ENCODE data around the gene MAP3K15.
A peak's percentile ranks its signal among the peaks of the same experiment; 100 is the strongest.

The MAP3K15 gene

GRCh38 chrX:19514791-19515614, at the start of gene MAP3K15:
Gene MAP3K15 (minus strand): TSS chrX:19515508. CDS start chrX:19515261, 247 bp downstream.
- no peaks in the 10 kb centered on the region for H3K36me3 ChIP-seq (ENCODE audit: control insufficient read depth, insufficient read depth, low read length, severe bottlenecking)
- DNase-seq (ENCODE audit: low read depth), result peak; percentile 40
- H3K9ac ChIP-seq (ENCODE audit: low read length), result no peak within 1 kb of the TSS
- no peaks in the 10 kb centered on the region for H3K4me1 ChIP-seq (ENCODE audit: control insufficient read depth, insufficient read depth, low read length)
- H3K4me3 ChIP-seq (ENCODE audit: low read length), result no peak within 1 kb of the TSS
- peaks cover 13% of the 10 kb centered on the region for H3K9me3 ChIP-seq (ENCODE audit: control insufficient read depth, low read length)
- H3K27me3 ChIP-seq (replicated peaks; ENCODE audit: control insufficient read depth, insufficient read depth, low read length), result peaks cover 19% of the 10 kb centered on the region

GRCh38 chrX:19564606-19565005, 49.3 kb upstream of the MAP3K15 start:
- Histone ChIP-seq H3K36me3 (ENCODE audit: control insufficient read depth, insufficient read depth, low read length, severe bottlenecking) (peaks cover 3% of the 10 kb centered on the region), H3K9ac (ENCODE audit: low read length) (no peak overlapping the region), H3K4me3 (ENCODE audit: low read length) (no peak overlapping the region), H3K4me1 (ENCODE audit: control insufficient read depth, insufficient read depth, low read length) (peaks cover 19% of the 10 kb centered on the region), H3K9me3 (ENCODE audit: control insufficient read depth, low read length) (no peaks in the 10 kb centered on the region), H3K27me3 (replicated peaks; ENCODE audit: control insufficient read depth, insufficient read depth, low read length) (no peaks in the 10 kb centered on the region)
- no peak for DNase-seq (ENCODE audit: low read depth)

GRCh38 chrX:19563746-19564145, 48.4 kb upstream of the MAP3K15 start:
- Histone ChIP-seq H3K4me1 (ENCODE audit: control insufficient read depth, insufficient read depth, low read length) (peaks cover 19% of the 10 kb centered on the region), H3K4me3 (ENCODE audit: low read length) (no peak overlapping the region), H3K9ac (ENCODE audit: low read length) (no peak overlapping the region), H3K27me3 (replicated peaks; ENCODE audit: control insufficient read depth, insufficient read depth, low read length) (no peaks in the 10 kb centered on the region), H3K36me3 (ENCODE audit: control insufficient read depth, insufficient read depth, low read length, severe bottlenecking) (peaks cover 3% of the 10 kb centered on the region), H3K9me3 (ENCODE audit: control insufficient read depth, low read length) (no peaks in the 10 kb centered on the region)
- no peak for DNase-seq (ENCODE audit: low read depth)

- no peak for DNase-seq (ENCODE audit: low read depth)
- H3K9ac ChIP-seq (ENCODE audit: low read length), result no peak overlapping the region
- H3K36me3 ChIP-seq (ENCODE audit: control insufficient read depth, insufficient read depth, low read length, severe bottlenecking), result peaks cover 3% of the 10 kb centered on the region
- peaks cover 19% of the 10 kb centered on the region for H3K4me1 ChIP-seq (ENCODE audit: control insufficient read depth, insufficient read depth, low read length)
- H3K9me3 ChIP-seq (ENCODE audit: control insufficient read depth, low read length), result no peaks in the 10 kb centered on the region
- H3K27me3 ChIP-seq (replicated peaks; ENCODE audit: control insufficient read depth, insufficient read depth, low read length), result no peaks in the 10 kb centered on the region
- no peak overlapping the region for H3K4me3 ChIP-seq (ENCODE audit: low read length)
Measured at GRCh38 chrX:19563327-19563726, 48.0 kb upstream of the MAP3K15 start.

- DNase-seq (ENCODE audit: low read depth), result no peak
- H3K9ac ChIP-seq (ENCODE audit: low read length), result no peak overlapping the region
- no peaks in the 10 kb centered on the region for H3K36me3 ChIP-seq (ENCODE audit: control insufficient read depth, insufficient read depth, low read length, severe bottlenecking)
Measured at GRCh38 chrX:19560611-19561010, 45.3 kb upstream of the MAP3K15 start.

GRCh38 chrX:19557822-19558221, 42.5 kb upstream of the MAP3K15 start:
- no peak overlapping the region for H3K9ac ChIP-seq (ENCODE audit: low read length)
- H3K27me3 ChIP-seq (replicated peaks; ENCODE audit: control insufficient read depth, insufficient read depth, low read length), result no peaks in the 10 kb centered on the region
- H3K4me3 ChIP-seq (ENCODE audit: low read length), result no peak overlapping the region
- no peaks in the 10 kb centered on the region for H3K9me3 ChIP-seq (ENCODE audit: control insufficient read depth, low read length)
- H3K4me1 ChIP-seq (ENCODE audit: control insufficient read depth, insufficient read depth, low read length), result peaks cover 13% of the 10 kb centered on the region
- DNase-seq (ENCODE audit: low read depth), result no peak
- no peaks in the 10 kb centered on the region for H3K36me3 ChIP-seq (ENCODE audit: control insufficient read depth, insufficient read depth, low read length, severe bottlenecking)

More at GRCh38 chrX:19560611-19561010, 45.3 kb upstream of the MAP3K15 start:
- Histone ChIP-seq H3K9me3 (ENCODE audit: control insufficient read depth, low read length) (no peaks in the 10 kb centered on the region), H3K4me3 (ENCODE audit: low read length) (no peak overlapping the region), H3K4me1 (ENCODE audit: control insufficient read depth, insufficient read depth, low read length) (peaks cover 16% of the 10 kb centered on the region), H3K27me3 (replicated peaks; ENCODE audit: control insufficient read depth, insufficient read depth, low read length) (no peaks in the 10 kb centered on the region)

- H3K36me3 ChIP-seq (ENCODE audit: control insufficient read depth, insufficient read depth, low read length, severe bottlenecking), result no peaks in the 10 kb centered on the region
- H3K9me3 ChIP-seq (ENCODE audit: control insufficient read depth, low read length), result no peaks in the 10 kb centered on the region
- H3K27me3 ChIP-seq (replicated peaks; ENCODE audit: control insufficient read depth, insufficient read depth, low read length), result no peaks in the 10 kb centered on the region
- no peak overlapping the region for H3K4me3 ChIP-seq (ENCODE audit: low read length)
- peaks cover 13% of the 10 kb centered on the region for H3K4me1 ChIP-seq (ENCODE audit: control insufficient read depth, insufficient read depth, low read length)
- no peak for DNase-seq (ENCODE audit: low read depth)
- no peak overlapping the region for H3K9ac ChIP-seq (ENCODE audit: low read length)
Measured at GRCh38 chrX:19556202-19556601, 40.9 kb upstream of the MAP3K15 start.

- Histone ChIP-seq H3K9me3 (ENCODE audit: control insufficient read depth, low read length) (no peaks in the 10 kb centered on the region), H3K4me1 (ENCODE audit: control insufficient read depth, insufficient read depth, low read length) (peaks cover 13% of the 10 kb centered on the region), H3K9ac (ENCODE audit: low read length) (no peak overlapping the region), H3K36me3 (ENCODE audit: control insufficient read depth, insufficient read depth, low read length, severe bottlenecking) (no peaks in the 10 kb centered on the region), H3K4me3 (ENCODE audit: low read length) (no peak overlapping the region), H3K27me3 (replicated peaks; ENCODE audit: control insufficient read depth, insufficient read depth, low read length) (no peaks in the 10 kb centered on the region)
- DNase-seq (ENCODE audit: low read depth), result no peak
Measured at GRCh38 chrX:19555683-19556082, 40.4 kb upstream of the MAP3K15 start.

- Histone ChIP-seq H3K27me3 (replicated peaks; ENCODE audit: control insufficient read depth, insufficient read depth, low read length) (no peaks in the 10 kb centered on the region), H3K9me3 (ENCODE audit: control insufficient read depth, low read length) (no peaks in the 10 kb centered on the region), H3K36me3 (ENCODE audit: control insufficient read depth, insufficient read depth, low read length, severe bottlenecking) (no peaks in the 10 kb centered on the region), H3K4me1 (ENCODE audit: control insufficient read depth, insufficient read depth, low read length) (peaks cover 13% of the 10 kb centered on the region), H3K4me3 (ENCODE audit: low read length) (no peak overlapping the region), H3K9ac (ENCODE audit: low read length) (no peak overlapping the region)
- no peak for DNase-seq (ENCODE audit: low read depth)
Measured at GRCh38 chrX:19555236-19555635, 39.9 kb upstream of the MAP3K15 start.

- no peak overlapping the region for H3K4me3 ChIP-seq (ENCODE audit: low read length)
- peak; percentile 83 for DNase-seq (ENCODE audit: low read depth)
- H3K9me3 ChIP-seq (ENCODE audit: control insufficient read depth, low read length), result no peaks in the 10 kb centered on the region
- H3K9ac ChIP-seq (ENCODE audit: low read length), result no peak overlapping the region
- H3K4me1 ChIP-seq (ENCODE audit: control insufficient read depth, insufficient read depth, low read length), result peaks cover 13% of the 10 kb centered on the region
- H3K27me3 ChIP-seq (replicated peaks; ENCODE audit: control insufficient read depth, insufficient read depth, low read length), result no peaks in the 10 kb centered on the region
- no peaks in the 10 kb centered on the region for H3K36me3 ChIP-seq (ENCODE audit: control insufficient read depth, insufficient read depth, low read length, severe bottlenecking)
Measured at GRCh38 chrX:19554786-19555185, 39.5 kb upstream of the MAP3K15 start.

- H3K27me3 ChIP-seq (replicated peaks; ENCODE audit: control insufficient read depth, insufficient read depth, low read length), result no peaks in the 10 kb centered on the region
- DNase-seq (ENCODE audit: low read depth), result no peak
Measured at GRCh38 chrX:19552793-19553192, 37.5 kb upstream of the MAP3K15 start.

GRCh38 chrX:19549838-19550237, 34.5 kb upstream of the MAP3K15 start:
- no peak overlapping the region for H3K9ac ChIP-seq (ENCODE audit: low read length)

More at GRCh38 chrX:19552793-19553192, 37.5 kb upstream of the MAP3K15 start:
- H3K36me3 ChIP-seq (ENCODE audit: control insufficient read depth, insufficient read depth, low read length, severe bottlenecking), result peaks cover 12% of the 10 kb centered on the region
- peaks cover 9% of the 10 kb centered on the region for H3K4me1 ChIP-seq (ENCODE audit: control insufficient read depth, insufficient read depth, low read length)
- no peak overlapping the region for H3K4me3 ChIP-seq (ENCODE audit: low read length)
- no peaks in the 10 kb centered on the region for H3K9me3 ChIP-seq (ENCODE audit: control insufficient read depth, low read length)
- H3K9ac ChIP-seq (ENCODE audit: low read length), result no peak overlapping the region

More at GRCh38 chrX:19549838-19550237, 34.5 kb upstream of the MAP3K15 start:
- Histone ChIP-seq H3K9me3 (ENCODE audit: control insufficient read depth, low read length) (no peaks in the 10 kb centered on the region), H3K4me3 (ENCODE audit: low read length) (no peak overlapping the region), H3K27me3 (replicated peaks; ENCODE audit: control insufficient read depth, insufficient read depth, low read length) (no peaks in the 10 kb centered on the region), H3K36me3 (ENCODE audit: control insufficient read depth, insufficient read depth, low read length, severe bottlenecking) (peaks cover 12% of the 10 kb centered on the region), H3K4me1 (ENCODE audit: control insufficient read depth, insufficient read depth, low read length) (no peaks in the 10 kb centered on the region)
- DNase-seq (ENCODE audit: low read depth), result no peak
